Liver (tissue), 3 donors: Measurements from ENCODE around the gene RASSF8.

Source experiments
- MAX ChIP-seq: IDR thresholded peaks from 2 replicates; pipeline ENCODE4 v1.6.1; 2016; ENCODE audit warnings: antibody characterized with exemption
- RAD21 ChIP-seq, 2 donors: IDR thresholded peaks; 2 replicates each; pipeline ENCODE4 v1.6.1; 2016; ENCODE audit warnings: antibody characterized with exemption in 2 of 2, mild to moderate bottlenecking in 2 of 2
- RXRA ChIP-seq, 2 donors: IDR thresholded peaks; 2 replicates each; pipeline ENCODE4 v1.6.1; 2017 to 2018; ENCODE audit warnings: antibody characterized with exemption in 2 of 2, mild to moderate bottlenecking in 1 of 2
- SP1 ChIP-seq: IDR thresholded peaks from 2 replicates; pipeline ENCODE4 v1.6.1; 2018; ENCODE audit warnings: antibody characterized with exemption, mild to moderate bottlenecking
- TAF1 ChIP-seq: conservative IDR thresholded peaks from 2 replicates; pipeline ENCODE4 v1.6.1; 2016; ENCODE audit warnings: antibody characterized with exemption, mild to moderate bottlenecking
- YY1 ChIP-seq: IDR thresholded peaks from 2 replicates; pipeline ENCODE4 v1.6.1; 2016; ENCODE audit warnings: antibody characterized with exemption, mild to moderate bottlenecking
- ZBTB33 ChIP-seq: IDR thresholded peaks from 2 replicates; pipeline ENCODE4 v1.6.1; 2016; ENCODE audit warnings: antibody characterized with exemption
- TF ChIP-seq, protein P1 (sequence below): fragments of 150-350 bp; IDR thresholded peaks from 2 replicates; pipeline ENCODE4 v1.5.1; 2017; ENCODE audit warnings: improper control_type of control experiment, low read depth, low read length; ENCODE audit not compliant: missing input control
- TF ChIP-seq, protein P2 (sequence below): IDR thresholded peaks from 2 replicates; pipeline ENCODE4 v1.6.1; 2016; ENCODE audit warnings: antibody characterized with exemption, mild to moderate bottlenecking
- donor health status: healthy.
- donor health status: healthy.

DNA sequence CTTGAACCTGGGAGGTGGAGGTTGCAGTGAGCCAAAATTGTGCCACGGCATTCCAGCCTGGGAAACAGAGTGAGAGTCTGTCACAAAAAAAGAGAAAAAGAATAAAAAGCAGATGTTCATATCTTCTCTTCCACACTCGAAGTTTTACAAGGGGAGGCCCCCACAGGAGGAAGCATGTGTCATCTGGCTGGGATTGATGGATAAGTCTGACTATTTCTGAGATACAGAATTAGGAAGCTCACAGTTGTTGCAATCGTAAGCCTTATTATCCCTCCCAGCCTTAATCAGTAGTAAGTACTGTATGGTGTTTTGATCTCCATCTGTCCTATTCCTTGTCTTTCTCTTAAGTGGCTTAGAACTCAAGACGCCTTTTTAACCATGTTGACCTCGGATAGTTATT lies 31.9 kb upstream of the RASSF8 start:
- TF ChIP-seq YY1 (no peak), ZBTB33 (no peak), RXRA (IDR thresholded peaks at IDR 0.05) (no peak), SP1 (no peak), RAD21 (IDR thresholded peaks at IDR 0.05) (no peak), MAX (no peak), TAF1 (no peak)
- TF ChIP-seq, protein P1, sequence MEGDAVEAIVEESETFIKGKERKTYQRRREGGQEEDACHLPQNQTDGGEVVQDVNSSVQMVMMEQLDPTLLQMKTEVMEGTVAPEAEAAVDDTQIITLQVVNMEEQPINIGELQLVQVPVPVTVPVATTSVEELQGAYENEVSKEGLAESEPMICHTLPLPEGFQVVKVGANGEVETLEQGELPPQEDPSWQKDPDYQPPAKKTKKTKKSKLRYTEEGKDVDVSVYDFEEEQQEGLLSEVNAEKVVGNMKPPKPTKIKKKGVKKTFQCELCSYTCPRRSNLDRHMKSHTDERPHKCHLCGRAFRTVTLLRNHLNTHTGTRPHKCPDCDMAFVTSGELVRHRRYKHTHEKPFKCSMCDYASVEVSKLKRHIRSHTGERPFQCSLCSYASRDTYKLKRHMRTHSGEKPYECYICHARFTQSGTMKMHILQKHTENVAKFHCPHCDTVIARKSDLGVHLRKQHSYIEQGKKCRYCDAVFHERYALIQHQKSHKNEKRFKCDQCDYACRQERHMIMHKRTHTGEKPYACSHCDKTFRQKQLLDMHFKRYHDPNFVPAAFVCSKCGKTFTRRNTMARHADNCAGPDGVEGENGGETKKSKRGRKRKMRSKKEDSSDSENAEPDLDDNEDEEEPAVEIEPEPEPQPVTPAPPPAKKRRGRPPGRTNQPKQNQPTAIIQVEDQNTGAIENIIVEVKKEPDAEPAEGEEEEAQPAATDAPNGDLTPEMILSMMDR, result no peak
- TF ChIP-seq, protein P2, sequence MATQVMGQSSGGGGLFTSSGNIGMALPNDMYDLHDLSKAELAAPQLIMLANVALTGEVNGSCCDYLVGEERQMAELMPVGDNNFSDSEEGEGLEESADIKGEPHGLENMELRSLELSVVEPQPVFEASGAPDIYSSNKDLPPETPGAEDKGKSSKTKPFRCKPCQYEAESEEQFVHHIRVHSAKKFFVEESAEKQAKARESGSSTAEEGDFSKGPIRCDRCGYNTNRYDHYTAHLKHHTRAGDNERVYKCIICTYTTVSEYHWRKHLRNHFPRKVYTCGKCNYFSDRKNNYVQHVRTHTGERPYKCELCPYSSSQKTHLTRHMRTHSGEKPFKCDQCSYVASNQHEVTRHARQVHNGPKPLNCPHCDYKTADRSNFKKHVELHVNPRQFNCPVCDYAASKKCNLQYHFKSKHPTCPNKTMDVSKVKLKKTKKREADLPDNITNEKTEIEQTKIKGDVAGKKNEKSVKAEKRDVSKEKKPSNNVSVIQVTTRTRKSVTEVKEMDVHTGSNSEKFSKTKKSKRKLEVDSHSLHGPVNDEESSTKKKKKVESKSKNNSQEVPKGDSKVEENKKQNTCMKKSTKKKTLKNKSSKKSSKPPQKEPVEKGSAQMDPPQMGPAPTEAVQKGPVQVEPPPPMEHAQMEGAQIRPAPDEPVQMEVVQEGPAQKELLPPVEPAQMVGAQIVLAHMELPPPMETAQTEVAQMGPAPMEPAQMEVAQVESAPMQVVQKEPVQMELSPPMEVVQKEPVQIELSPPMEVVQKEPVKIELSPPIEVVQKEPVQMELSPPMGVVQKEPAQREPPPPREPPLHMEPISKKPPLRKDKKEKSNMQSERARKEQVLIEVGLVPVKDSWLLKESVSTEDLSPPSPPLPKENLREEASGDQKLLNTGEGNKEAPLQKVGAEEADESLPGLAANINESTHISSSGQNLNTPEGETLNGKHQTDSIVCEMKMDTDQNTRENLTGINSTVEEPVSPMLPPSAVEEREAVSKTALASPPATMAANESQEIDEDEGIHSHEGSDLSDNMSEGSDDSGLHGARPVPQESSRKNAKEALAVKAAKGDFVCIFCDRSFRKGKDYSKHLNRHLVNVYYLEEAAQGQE, result no peak
